WTC11 (cell line): ENCODE data around the gene LEKR1. TPM values are rescaled to one million over a fixed set of nuclear protein-coding genes. Genes with fewer than 3 reads are reported as not detected.

ENCODE experiments used
- CREM ChIP-seq: sonication (generic); formaldehyde crosslinking; IDR thresholded peaks from 2 replicates; pipeline ENCODE4 v1.8.1; 2022; ENCODE audit warnings: mild to moderate bottlenecking, missing genetic modification reagents, moderate library complexity
- E2F4 ChIP-seq: sonication (generic); formaldehyde crosslinking; IDR thresholded peaks from 2 replicates; pipeline ENCODE4 v1.8.1; 2022; ENCODE audit warnings: low read depth, mild to moderate bottlenecking, moderate library complexity, missing genetic modification reagents, borderline replicate concordance
- ESRRA ChIP-seq: sonication (generic); formaldehyde crosslinking; IDR thresholded peaks from 2 replicates; pipeline ENCODE4 v1.8.1; 2022; ENCODE audit warnings: mild to moderate bottlenecking, missing genetic modification reagents, borderline replicate concordance
- ETV6 ChIP-seq: sonication (generic); formaldehyde crosslinking; IDR thresholded peaks from 2 replicates; pipeline ENCODE4 v1.8.1; 2022; ENCODE audit warnings: mild to moderate bottlenecking, missing genetic modification reagents
- GABPB1 ChIP-seq: sonication (generic); formaldehyde crosslinking; IDR thresholded peaks from 2 replicates; pipeline ENCODE4 v1.8.1; 2023; ENCODE audit warnings: mild to moderate bottlenecking, missing genetic modification reagents
- GRHL2 ChIP-seq: fragments of 250-450 bp; sonication (Bioruptor Pico); IDR thresholded peaks from 2 replicates; pipeline ENCODE4 v1.8.0; 2022; ENCODE audit warnings: mild to moderate bottlenecking, moderate library complexity; ENCODE audit not compliant: insufficient replicate concordance, severe bottlenecking
- KAT7 ChIP-seq: sonication (generic); formaldehyde crosslinking; IDR thresholded peaks from 2 replicates; pipeline ENCODE4 v1.8.1; 2023; ENCODE audit warnings: missing genetic modification reagents, mild to moderate bottlenecking, borderline replicate concordance
- MLX ChIP-seq: sonication (generic); formaldehyde crosslinking; IDR thresholded peaks from 2 replicates; pipeline ENCODE4 v1.8.1; 2023; ENCODE audit warnings: mild to moderate bottlenecking, missing genetic modification reagents, moderate library complexity
- NR1H2 ChIP-seq: sonication (generic); formaldehyde crosslinking; IDR thresholded peaks from 2 replicates; pipeline ENCODE4 v1.9.0; 2021; ENCODE audit warnings: mild to moderate bottlenecking, moderate library complexity, missing genetic modification reagents
- PRRX2 ChIP-seq: fragments of 250-450 bp; sonication (Bioruptor Pico); IDR thresholded peaks from 2 replicates; pipeline ENCODE4 v1.8.0; 2021; ENCODE audit warnings: mild to moderate bottlenecking
- RELA ChIP-seq: sonication (generic); formaldehyde crosslinking; IDR thresholded peaks from 2 replicates; pipeline ENCODE4 v1.8.1; 2022; ENCODE audit warnings: missing genetic modification reagents, mild to moderate bottlenecking, borderline replicate concordance
- SMAD4 ChIP-seq: sonication (generic); formaldehyde crosslinking; IDR thresholded peaks from 2 replicates; pipeline ENCODE4 v1.8.0; 2022; ENCODE audit warnings: mild to moderate bottlenecking, missing genetic modification reagents
- TP53 ChIP-seq: sonication (generic); formaldehyde crosslinking; IDR thresholded peaks from 2 replicates; pipeline ENCODE4 v1.8.1; 2023; ENCODE audit warnings: mild to moderate bottlenecking, missing genetic modification reagents
- ZNF121 ChIP-seq: sonication (generic); formaldehyde crosslinking; IDR thresholded peaks from 2 replicates; pipeline ENCODE4 v1.8.0; 2023; ENCODE audit warnings: missing genetic modification reagents
- ZNF263 ChIP-seq: sonication (generic); formaldehyde crosslinking; IDR thresholded peaks from 2 replicates; pipeline ENCODE4 v1.8.1; 2022; ENCODE audit warnings: low read depth, mild to moderate bottlenecking, moderate library complexity, missing genetic modification reagents
- ZNF317 ChIP-seq: sonication (generic); formaldehyde crosslinking; IDR thresholded peaks from 2 replicates; pipeline ENCODE4 v1.8.1; 2023; ENCODE audit warnings: low read depth, mild to moderate bottlenecking, moderate library complexity, missing genetic modification reagents, borderline replicate concordance
- ZNF396 ChIP-seq: fragments of 250-450 bp; sonication (Bioruptor Pico); IDR thresholded peaks from 2 replicates; pipeline ENCODE4 v1.8.0; 2021; ENCODE audit warnings: mild to moderate bottlenecking, moderate library complexity, borderline replicate concordance
- ZSCAN18 ChIP-seq: fragments of 250-450 bp; sonication (Bioruptor Pico); IDR thresholded peaks from 2 replicates; pipeline ENCODE4 v2.1.2; 2022; ENCODE audit warnings: mild to moderate bottlenecking, moderate library complexity
- total RNA-seq: library from RNA; stranded (reverse); gene quantifications from 3 replicates; pipeline ENCODE4 v1.2.3, GENCODE V29; 2021
- TF ChIP-seq, protein P1 (sequence below): sonication (generic); formaldehyde crosslinking; IDR thresholded peaks from 2 replicates; pipeline ENCODE4 v1.8.1; 2023; ENCODE audit warnings: mild to moderate bottlenecking, missing genetic modification reagents, moderate library complexity
- TF ChIP-seq, protein P2 (sequence below): fragments of 250-450 bp; sonication (Bioruptor Pico); IDR thresholded peaks from 2 replicates; pipeline ENCODE4 v1.9.0; 2021; ENCODE audit warnings: moderate library complexity, mild to moderate bottlenecking, inconsistent platforms, borderline replicate concordance
- TF ChIP-seq, protein P3 (sequence below): sonication (generic); formaldehyde crosslinking; IDR thresholded peaks from 2 replicates; pipeline ENCODE4 v1.8.0; 2023; ENCODE audit warnings: mild to moderate bottlenecking, missing genetic modification reagents
- TF ChIP-seq, protein P4 (sequence below): fragments of 250-450 bp; sonication (Bioruptor Pico); IDR thresholded peaks from 2 replicates; pipeline ENCODE4 v1.8.0; 2021; ENCODE audit warnings: mild to moderate bottlenecking
- TF ChIP-seq, protein P5 (sequence below): fragments of 250-450 bp; sonication (Bioruptor Pico); conservative IDR thresholded peaks from 2 replicates; pipeline ENCODE4 v1.9.0; 2021; ENCODE audit warnings: mild to moderate bottlenecking
- TF ChIP-seq, protein P6 (sequence below): sonication (generic); formaldehyde crosslinking; IDR thresholded peaks from 2 replicates; pipeline ENCODE4 v1.8.1; 2023; ENCODE audit warnings: mild to moderate bottlenecking, moderate library complexity, missing genetic modification reagents

The LEKR1 gene
- total RNA-seq, 1 experiment from 2014 or later, result 0.09 TPM

GRCh38 chr3:157088601-157089454 is 262.7 kb downstream of the LEKR1 start (continued):
- TF ChIP-seq MLX (CRISPR knock-in tag) (no peak), ESRRA (CRISPR knock-in tag) (peak; percentile 66; the same call in 1 of the 2 replicates), E2F4 (CRISPR knock-in tag) (0 out of 2 replicates have a peak, but pooled peaks have one; percentile 28), ZNF317 (no peak), PRRX2 (CRISPR knock-in tag) (no peak), GRHL2 (CRISPR knock-in tag) (no peak), ETV6 (CRISPR knock-in tag) (peak; percentile 86; the same call in 1 of the 2 replicates), ZSCAN18 (no peak), GABPB1 (CRISPR knock-in tag) (peak; percentile 65), RELA (CRISPR knock-in tag) (peak; percentile 64; the same call in 1 of the 2 replicates), SMAD4 (CRISPR knock-in tag) (no peak), NR1H2 (no peak), ZNF121 (CRISPR knock-in tag) (no peak; the same call in 1 of the 2 replicates), ZNF396 (CRISPR knock-in tag) (no peak), KAT7 (0 out of 2 replicates have a peak, but pooled peaks have one; percentile 58), ZNF263 (CRISPR knock-in tag) (no peak; the same call in 1 of the 2 replicates), CREM (CRISPR knock-in tag) (peak; percentile 71; the same call in 1 of the 2 replicates), TP53 (CRISPR knock-in tag) (no peak)
- TF ChIP-seq, protein P1, sequence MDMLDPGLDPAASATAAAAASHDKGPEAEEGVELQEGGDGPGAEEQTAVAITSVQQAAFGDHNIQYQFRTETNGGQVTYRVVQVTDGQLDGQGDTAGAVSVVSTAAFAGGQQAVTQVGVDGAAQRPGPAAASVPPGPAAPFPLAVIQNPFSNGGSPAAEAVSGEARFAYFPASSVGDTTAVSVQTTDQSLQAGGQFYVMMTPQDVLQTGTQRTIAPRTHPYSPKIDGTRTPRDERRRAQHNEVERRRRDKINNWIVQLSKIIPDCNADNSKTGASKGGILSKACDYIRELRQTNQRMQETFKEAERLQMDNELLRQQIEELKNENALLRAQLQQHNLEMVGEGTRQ, result no peak; the same call in 1 of the 2 replicates
- TF ChIP-seq, protein P2, sequence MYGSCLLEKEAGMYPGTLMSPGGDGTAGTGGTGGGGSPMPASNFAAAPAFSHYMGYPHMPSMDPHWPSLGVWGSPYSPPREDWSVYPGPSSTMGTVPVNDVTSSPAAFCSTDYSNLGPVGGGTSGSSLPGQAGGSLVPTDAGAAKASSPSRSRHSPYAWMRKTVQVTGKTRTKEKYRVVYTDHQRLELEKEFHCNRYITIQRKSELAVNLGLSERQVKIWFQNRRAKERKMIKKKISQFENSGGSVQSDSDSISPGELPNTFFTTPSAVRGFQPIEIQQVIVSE (CRISPR knock-in tag), result no peak
- TF ChIP-seq, protein P3, sequence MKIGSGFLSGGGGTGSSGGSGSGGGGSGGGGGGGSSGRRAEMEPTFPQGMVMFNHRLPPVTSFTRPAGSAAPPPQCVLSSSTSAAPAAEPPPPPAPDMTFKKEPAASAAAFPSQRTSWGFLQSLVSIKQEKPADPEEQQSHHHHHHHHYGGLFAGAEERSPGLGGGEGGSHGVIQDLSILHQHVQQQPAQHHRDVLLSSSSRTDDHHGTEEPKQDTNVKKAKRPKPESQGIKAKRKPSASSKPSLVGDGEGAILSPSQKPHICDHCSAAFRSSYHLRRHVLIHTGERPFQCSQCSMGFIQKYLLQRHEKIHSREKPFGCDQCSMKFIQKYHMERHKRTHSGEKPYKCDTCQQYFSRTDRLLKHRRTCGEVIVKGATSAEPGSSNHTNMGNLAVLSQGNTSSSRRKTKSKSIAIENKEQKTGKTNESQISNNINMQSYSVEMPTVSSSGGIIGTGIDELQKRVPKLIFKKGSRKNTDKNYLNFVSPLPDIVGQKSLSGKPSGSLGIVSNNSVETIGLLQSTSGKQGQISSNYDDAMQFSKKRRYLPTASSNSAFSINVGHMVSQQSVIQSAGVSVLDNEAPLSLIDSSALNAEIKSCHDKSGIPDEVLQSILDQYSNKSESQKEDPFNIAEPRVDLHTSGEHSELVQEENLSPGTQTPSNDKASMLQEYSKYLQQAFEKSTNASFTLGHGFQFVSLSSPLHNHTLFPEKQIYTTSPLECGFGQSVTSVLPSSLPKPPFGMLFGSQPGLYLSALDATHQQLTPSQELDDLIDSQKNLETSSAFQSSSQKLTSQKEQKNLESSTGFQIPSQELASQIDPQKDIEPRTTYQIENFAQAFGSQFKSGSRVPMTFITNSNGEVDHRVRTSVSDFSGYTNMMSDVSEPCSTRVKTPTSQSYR, result 0 out of 2 replicates have a peak, but pooled peaks have one; percentile 67
- TF ChIP-seq, protein P4, sequence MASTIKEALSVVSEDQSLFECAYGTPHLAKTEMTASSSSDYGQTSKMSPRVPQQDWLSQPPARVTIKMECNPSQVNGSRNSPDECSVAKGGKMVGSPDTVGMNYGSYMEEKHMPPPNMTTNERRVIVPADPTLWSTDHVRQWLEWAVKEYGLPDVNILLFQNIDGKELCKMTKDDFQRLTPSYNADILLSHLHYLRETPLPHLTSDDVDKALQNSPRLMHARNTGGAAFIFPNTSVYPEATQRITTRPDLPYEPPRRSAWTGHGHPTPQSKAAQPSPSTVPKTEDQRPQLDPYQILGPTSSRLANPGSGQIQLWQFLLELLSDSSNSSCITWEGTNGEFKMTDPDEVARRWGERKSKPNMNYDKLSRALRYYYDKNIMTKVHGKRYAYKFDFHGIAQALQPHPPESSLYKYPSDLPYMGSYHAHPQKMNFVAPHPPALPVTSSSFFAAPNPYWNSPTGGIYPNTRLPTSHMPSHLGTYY (CRISPR knock-in tag), result no peak
- TF ChIP-seq, protein P5, sequence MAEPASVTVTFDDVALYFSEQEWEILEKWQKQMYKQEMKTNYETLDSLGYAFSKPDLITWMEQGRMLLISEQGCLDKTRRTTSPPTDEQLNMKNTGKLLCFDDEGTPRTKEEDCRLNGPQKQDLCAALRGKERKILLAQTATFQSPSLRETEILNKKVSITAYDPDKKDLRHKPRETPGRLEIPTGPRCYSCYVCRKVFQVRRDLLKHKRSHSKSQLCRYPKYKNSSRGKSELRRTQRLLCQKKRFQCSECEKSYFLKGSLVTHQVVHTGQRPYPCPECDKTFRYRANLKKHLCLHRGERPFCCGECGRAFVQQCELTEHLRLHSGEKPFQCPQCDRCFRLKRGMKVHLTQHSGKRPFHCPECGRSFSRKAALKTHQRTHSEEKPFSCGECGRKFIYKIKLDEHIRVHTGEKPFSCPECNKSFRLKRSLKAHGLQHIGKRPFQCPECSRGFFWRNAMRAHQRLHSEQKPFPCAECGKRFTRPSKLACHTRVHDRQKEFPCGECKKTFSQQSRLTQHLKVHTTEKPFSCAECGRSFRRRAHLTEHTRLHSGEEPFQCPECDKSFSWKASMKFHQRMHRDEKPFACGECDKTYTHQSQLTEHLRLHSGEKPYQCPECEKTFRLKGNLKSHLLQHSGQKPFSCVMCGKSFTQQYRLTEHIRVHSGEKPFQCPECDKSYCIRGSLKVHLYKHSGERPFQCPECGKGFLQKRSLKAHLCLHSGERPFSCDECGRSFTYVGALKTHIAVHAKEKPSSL (CRISPR knock-in tag), result no peak
- TF ChIP-seq, protein P6, sequence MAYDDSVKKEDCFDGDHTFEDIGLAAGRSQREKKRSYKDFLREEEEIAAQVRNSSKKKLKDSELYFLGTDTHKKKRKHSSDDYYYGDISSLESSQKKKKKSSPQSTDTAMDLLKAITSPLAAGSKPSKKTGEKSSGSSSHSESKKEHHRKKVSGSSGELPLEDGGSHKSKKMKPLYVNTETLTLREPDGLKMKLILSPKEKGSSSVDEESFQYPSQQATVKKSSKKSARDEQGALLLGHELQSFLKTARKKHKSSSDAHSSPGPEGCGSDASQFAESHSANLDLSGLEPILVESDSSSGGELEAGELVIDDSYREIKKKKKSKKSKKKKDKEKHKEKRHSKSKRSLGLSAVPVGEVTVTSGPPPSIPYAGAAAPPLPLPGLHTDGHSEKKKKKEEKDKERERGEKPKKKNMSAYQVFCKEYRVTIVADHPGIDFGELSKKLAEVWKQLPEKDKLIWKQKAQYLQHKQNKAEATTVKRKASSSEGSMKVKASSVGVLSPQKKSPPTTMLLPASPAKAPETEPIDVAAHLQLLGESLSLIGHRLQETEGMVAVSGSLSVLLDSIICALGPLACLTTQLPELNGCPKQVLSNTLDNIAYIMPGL (CRISPR knock-in tag), result peak; percentile 81
